OCI-LY3 (cell line): Measurements from ENCODE around the gene UBE2E1.

Experiments
- H2AFZ ChIP-seq: fragments of 200-600, 300-600 bp; shearing (Covaris generic); 2 replicates; pipeline ENCODE4 v1.6.0; 2014; ENCODE audit warnings: antibody characterized with exemption, low read depth, low read length
- H3K27ac ChIP-seq: fragments of 200-600, 300-600 bp; sonication (generic); 2 replicates; pipeline ENCODE4 v1.5.1; 2014; ENCODE audit warnings: mild to moderate bottlenecking, low read length, moderate library complexity, mixed read lengths
- H3K27me3 ChIP-seq: fragments of 200-600, 300-600 bp; sonication (generic); 2 replicates; pipeline ENCODE4 v1.6.1; 2014; ENCODE audit warnings: low read depth, low read length, mixed read lengths
- H3K36me3 ChIP-seq: fragments of 200-600, 300-600 bp; sonication (generic); replicated peaks from 2 replicates; pipeline ENCODE3; 2014; ENCODE audit warnings: low read depth, low read length, mixed read lengths
- H3K4me1 ChIP-seq: fragments of 300-600, 200-600 bp; sonication (generic); 2 replicates; pipeline ENCODE4 v1.6.1; 2014; ENCODE audit warnings: low read length, mixed read lengths
- H3K4me2 ChIP-seq: fragments of 200-600, 300-600 bp; sonication (generic); 2 replicates; pipeline ENCODE4 v1.6.1; 2014; ENCODE audit warnings: low read length, mixed read lengths
- H3K4me3 ChIP-seq: fragments of 300-600, 200-600 bp; sonication (generic); 2 replicates; pipeline ENCODE4 v1.5.1; 2014; ENCODE audit warnings: antibody characterized with exemption, mild to moderate bottlenecking, low read length, moderate library complexity
- H3K79me2 ChIP-seq: fragments of 300-600, 200-600 bp; shearing (Covaris generic); 2 replicates; pipeline ENCODE4 v1.6.1; 2014; ENCODE audit warnings: mild to moderate bottlenecking, low read length, mixed read lengths
- H3K9ac ChIP-seq: fragments of 300-600, 200-600 bp; shearing (Covaris generic); 2 replicates; pipeline ENCODE4 v1.6.0; 2014; ENCODE audit warnings: mild to moderate bottlenecking, low read length, moderate library complexity
- H3K9me3 ChIP-seq: fragments of 200-600, 300-600 bp; shearing (Covaris generic); 2 replicates; pipeline ENCODE4 v1.6.1; 2014; ENCODE audit warnings: low read length, mixed read lengths; ENCODE audit not compliant: insufficient read depth
- H4K20me1 ChIP-seq: fragments of 200-600, 300-600 bp; sonication (generic); 2 replicates; pipeline ENCODE4 v1.6.1; 2016; ENCODE audit warnings: low read length, mixed read lengths; ENCODE audit not compliant: insufficient read depth
- CTCF ChIP-seq: fragments of 200-600, 300-600 bp; sonication (generic); IDR thresholded peaks from 2 replicates; pipeline ENCODE4 v1.5.1; 2014; ENCODE audit warnings: antibody characterized with exemption, low read length, low read depth
- EZH2phosphoT487 ChIP-seq: fragments of 200-600 bp; shearing (Covaris generic); IDR thresholded peaks from 2 replicates; pipeline ENCODE4 v1.6.1; 2018; ENCODE audit warnings: antibody characterized with exemption, mixed run types, low read depth

UBE2E1 gene

DNA sequence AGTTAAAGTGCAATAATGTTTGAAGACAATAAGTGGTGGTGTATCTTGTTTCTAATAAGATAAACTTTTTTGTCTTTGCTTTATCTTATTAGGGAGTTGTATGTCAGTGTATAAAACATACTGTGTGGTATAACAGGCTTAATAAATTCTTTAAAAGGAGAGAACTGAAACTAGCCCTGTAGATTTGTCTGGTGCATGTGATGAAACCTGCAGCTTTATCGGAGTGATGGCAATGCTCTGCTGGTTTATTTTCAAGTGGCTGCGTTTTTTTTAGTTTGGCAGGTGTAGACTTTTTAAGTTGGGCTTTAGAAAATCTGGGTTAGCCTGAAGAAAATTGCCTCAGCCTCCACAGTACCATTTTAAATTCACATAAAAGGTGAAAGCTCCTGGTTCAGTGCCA, 113.9 kb downstream of the UBE2E1 start:
- H3K27ac ChIP-seq, result peak overlapping the region; percentile 25; the same call in 1 of the 2 replicates

DNA sequence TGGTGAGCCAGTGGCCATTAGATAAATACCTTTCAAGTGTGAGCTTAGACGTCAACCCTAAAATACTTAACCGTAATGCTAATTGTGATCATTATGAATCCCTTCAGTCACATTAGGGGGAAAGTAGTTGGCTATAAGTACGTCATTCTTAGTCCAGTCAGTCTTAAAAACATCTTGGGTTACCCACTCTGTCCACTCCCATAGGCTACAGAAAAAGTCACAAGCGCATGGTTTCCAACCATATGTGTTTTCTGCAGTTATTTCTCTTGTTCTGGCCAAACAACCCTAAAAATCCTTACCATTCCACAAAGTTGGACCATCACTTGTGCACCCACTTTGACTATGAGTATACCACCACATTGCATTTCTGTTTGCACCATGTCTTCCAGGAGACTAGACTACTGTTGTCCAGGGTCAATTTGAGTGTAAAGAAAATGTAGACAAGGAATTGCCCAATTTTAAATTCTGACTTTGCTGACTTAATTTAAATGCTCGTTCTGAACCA, 114.4 kb downstream of the UBE2E1 start:
- peak overlapping the region; percentile 25; the same call in 1 of the 2 replicates for H3K27ac ChIP-seq
- no peak overlapping the region for H2AFZ ChIP-seq
- H3K4me3 ChIP-seq, result no peak overlapping the region
- H3K79me2 ChIP-seq, result peaks cover 41% of the 10 kb centered on the region
- H3K9me3 ChIP-seq, result no peaks in the 10 kb centered on the region
- H3K9ac ChIP-seq, result no peak overlapping the region
- TF ChIP-seq EZH2phosphoT487, result no peak
- no peak for TF ChIP-seq CTCF
- no peaks in the 10 kb centered on the region for H3K27me3 ChIP-seq
- H3K4me2 ChIP-seq, result no peak overlapping the region
- H3K4me1 ChIP-seq, result peaks cover 26% of the 10 kb centered on the region
- peaks cover 37% of the 10 kb centered on the region for H4K20me1 ChIP-seq
- peaks cover 49% of the 10 kb centered on the region for H3K36me3 ChIP-seq

More for the DNA sequence above, 113.9 kb downstream of the UBE2E1 start:
- Histone ChIP-seq H3K4me1 (peaks cover 26% of the 10 kb centered on the region), H3K27me3 (no peaks in the 10 kb centered on the region), H2AFZ (no peak overlapping the region), H3K79me2 (peaks cover 41% of the 10 kb centered on the region), H3K4me3 (no peak overlapping the region), H3K9ac (no peak overlapping the region), H3K9me3 (no peaks in the 10 kb centered on the region), H4K20me1 (peaks cover 37% of the 10 kb centered on the region), H3K4me2 (peak overlapping the region; percentile 6; the same call in 1 of the 2 replicates), H3K36me3 (peaks cover 44% of the 10 kb centered on the region)
- TF ChIP-seq EZH2phosphoT487 (no peak), CTCF (no peak)

DNA sequence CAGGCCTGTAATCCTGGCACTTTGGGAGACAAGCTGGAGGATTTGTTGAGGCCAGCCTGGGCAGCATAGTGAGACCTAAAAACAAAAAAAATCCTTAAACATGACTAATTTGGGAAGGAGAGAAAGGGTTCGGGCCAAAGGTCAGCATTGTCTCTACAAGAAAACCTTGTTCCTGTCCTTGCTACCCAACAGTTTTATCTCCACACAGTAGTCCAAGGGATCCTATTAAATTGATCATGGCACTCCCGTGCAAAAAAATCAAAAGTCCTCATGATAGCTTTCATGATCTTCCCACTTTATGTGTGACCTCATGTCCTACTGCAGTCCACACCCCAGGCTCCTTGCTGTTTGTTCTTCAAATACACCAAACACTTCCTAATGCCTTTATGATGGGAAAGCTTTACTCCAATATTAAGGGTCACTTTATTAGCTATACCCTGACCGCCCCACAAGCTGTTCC, 115.3 kb downstream of the UBE2E1 start:
- H3K27me3 ChIP-seq, result no peaks in the 10 kb centered on the region
- peaks cover 17% of the 10 kb centered on the region for H3K4me1 ChIP-seq
- H3K79me2 ChIP-seq, result peaks cover 33% of the 10 kb centered on the region
- H3K9ac ChIP-seq, result no peak overlapping the region
- H3K36me3 ChIP-seq, result peaks cover 49% of the 10 kb centered on the region
- H3K27ac ChIP-seq, result no peak overlapping the region; the same call in 1 of the 2 replicates
- H3K9me3 ChIP-seq, result no peaks in the 10 kb centered on the region
- H3K4me2 ChIP-seq, result no peak overlapping the region
- no peak overlapping the region for H3K4me3 ChIP-seq
- no peak overlapping the region for H2AFZ ChIP-seq
- TF ChIP-seq CTCF (no peak), EZH2phosphoT487 (no peak)
- peaks cover 37% of the 10 kb centered on the region for H4K20me1 ChIP-seq

DNA sequence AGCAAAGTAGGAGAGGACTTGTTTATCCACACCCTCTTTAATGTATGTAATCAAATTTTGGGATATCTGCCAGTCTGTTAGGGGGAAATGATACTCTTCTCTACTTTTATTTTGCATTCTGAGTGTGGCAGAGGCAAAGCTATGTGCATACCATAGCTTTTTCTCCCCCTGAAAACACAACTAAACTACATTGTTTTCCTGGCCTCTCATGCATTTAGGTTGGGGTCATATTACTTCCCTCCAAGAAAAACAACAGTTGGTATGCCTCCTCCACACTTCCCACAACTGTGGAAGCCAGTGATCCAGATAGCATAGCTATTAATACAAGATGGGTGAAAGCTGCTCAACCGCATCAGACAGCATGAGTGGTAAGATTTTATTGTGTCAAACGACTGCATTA, 118.0 kb downstream of the UBE2E1 start:
- Histone ChIP-seq H4K20me1 (peaks cover 25% of the 10 kb centered on the region), H3K9ac (no peak overlapping the region), H3K4me2 (no peak overlapping the region), H3K4me1 (peaks cover 8% of the 10 kb centered on the region), H3K9me3 (no peaks in the 10 kb centered on the region), H3K4me3 (no peak overlapping the region), H3K36me3 (peaks cover 35% of the 10 kb centered on the region), H2AFZ (no peak overlapping the region), H3K27ac (no peak overlapping the region), H3K79me2 (peaks cover 12% of the 10 kb centered on the region), H3K27me3 (no peaks in the 10 kb centered on the region)
- TF ChIP-seq CTCF, result no peak
- no peak for TF ChIP-seq EZH2phosphoT487
